NCI-H1105 treated with DMSO at 0.1 percent for 48 hours (cell line): ENCODE results near the gene DESI1.
A peak's percentile ranks its signal among the peaks of the same experiment; 100 is the strongest.
"Not testable (repeated sequence)": the region's sequence is repeated elsewhere in the genome, so short reads cannot be mapped to it uniquely, and the experiment has no call there.

Source experiments
- DNase-seq: peaks from one replicate; lab custom pipeline; 2025; lab: John Stamatoyannopoulos, UW

The DESI1 gene

GRCh38 chr22:41620589-41621098, at the start of gene DESI1:
DESI1 (minus strand) TSS chr22:41621043; CDS start chr22:41620839, 204 bp downstream.
- peak; percentile 61 for DNase-seq

GRCh38 chr22:41668971-41669911, 48.4 kb upstream of the DESI1 start:
- DNase-seq = no peak

GRCh38 chr22:41664951-41665350, 44.1 kb upstream of the DESI1 start:
- DNase-seq = no peak

- no peak for DNase-seq
Measured at GRCh38 chr22:41664490-41664889, 43.6 kb upstream of the DESI1 start.

- not testable (repeated sequence) for DNase-seq
Measured at GRCh38 chr22:41663594-41663993, 42.8 kb upstream of the DESI1 start.

GRCh38 chr22:41661713-41662112, 40.9 kb upstream of the DESI1 start:
- no peak for DNase-seq

GRCh38 chr22:41661088-41661487, 40.2 kb upstream of the DESI1 start:
- no peak for DNase-seq

- DNase-seq = no peak
Measured at GRCh38 chr22:41660416-41660815, 39.6 kb upstream of the DESI1 start.

- no peak for DNase-seq
Measured at GRCh38 chr22:41659941-41660340, 39.1 kb upstream of the DESI1 start.

GRCh38 chr22:41658869-41659268, 38.0 kb upstream of the DESI1 start:
- no peak for DNase-seq

- DNase-seq = no peak
Measured at GRCh38 chr22:41657709-41658108, 36.9 kb upstream of the DESI1 start.

GRCh38 chr22:41656556-41656955, 35.7 kb upstream of the DESI1 start:
- DNase-seq = no peak

GRCh38 chr22:41654322-41654721, 33.5 kb upstream of the DESI1 start:
- no peak for DNase-seq

- DNase-seq = no peak
Measured at GRCh38 chr22:41650821-41651220, 30.0 kb upstream of the DESI1 start.

- no peak for DNase-seq
Measured at GRCh38 chr22:41650229-41650628, 29.4 kb upstream of the DESI1 start.

GRCh38 chr22:41648432-41648831, 27.6 kb upstream of the DESI1 start:
- no peak for DNase-seq

- DNase-seq = no peak
Measured at GRCh38 chr22:41647771-41648170, 26.9 kb upstream of the DESI1 start.

GRCh38 chr22:41642331-41643110, 21.7 kb upstream of the DESI1 start:
- DNase-seq = no peak

GRCh38 chr22:41641854-41642253, 21.0 kb upstream of the DESI1 start:
- DNase-seq = no peak

- no peak for DNase-seq
Measured at GRCh38 chr22:41638748-41639147, 17.9 kb upstream of the DESI1 start.

GRCh38 chr22:41638124-41638523, 17.3 kb upstream of the DESI1 start:
- no peak for DNase-seq

- not testable (repeated sequence) for DNase-seq
Measured at GRCh38 chr22:41637623-41638022, 16.8 kb upstream of the DESI1 start.

- DNase-seq = no peak
Measured at GRCh38 chr22:41636467-41636866, 15.6 kb upstream of the DESI1 start.
